Naive thymus-derived CD4-positive, alpha-beta T cell (primary cell): Measurements from ENCODE around the gene SMCO4. TPM values are rescaled to one million over a fixed set of nuclear protein-coding genes. Genes with fewer than 3 reads are reported as not detected.

Experiments
- ATAC-seq: fragments of 150-1000 bp; cut with Tn5 transposase; 2 replicates; pipeline ENCODE4 v1.10.0; 2021; ENCODE audit warnings: mild to moderate bottlenecking, moderate library complexity
- CTCF ChIA-PET: fragments of 350-600 bp; sonication (Branson Sonifier 250); formaldehyde crosslinking; loops from one replicate; lab custom pipeline; 2021; ENCODE audit warnings: antibody characterized with exemption; lab: Charles Lee
- POLR2A ChIA-PET: fragments of 350-600 bp; sonication (Branson Sonifier 250); formaldehyde crosslinking; loops from one replicate; lab custom pipeline; 2021; ENCODE audit warnings: antibody characterized with exemption, inconsistent platforms; lab: Charles Lee
- DNase-seq, 9 donors: peaks; one replicate each; pipeline versions ENCODE4 v3.0.0 to v3.0.0-alpha.2; 2020 to 2022; ENCODE audit warnings: mixed read lengths in 1 of 9
- H3K27ac ChIP-seq: one replicate; pipeline ENCODE4 v1.7.0; 2013; ENCODE audit warnings: mild to moderate bottlenecking, low read depth, low read length, moderate library complexity
- H3K27me3 ChIP-seq, 2 donors: one replicate each; pipeline ENCODE4 v1.7.0; 2013; ENCODE audit warnings: low read length in 2 of 2, mild to moderate bottlenecking in 2 of 2, moderate library complexity in 2 of 2; ENCODE audit not compliant: control insufficient read depth in 2 of 2, insufficient read depth in 2 of 2
- H3K36me3 ChIP-seq, 3 experiments: 1 replicate in 2 of 3; 2 replicates in 1 of 3; pipeline ENCODE4 v1.7.0; 2013; ENCODE audit warnings: low read length in 3 of 3, mild to moderate bottlenecking in 3 of 3, moderate library complexity in 1 of 3; ENCODE audit not compliant: insufficient read depth in 3 of 3, control insufficient read depth in 2 of 3
- H3K4me1 ChIP-seq, 2 donors: one replicate each; pipeline ENCODE4 v1.7.0; 2013; ENCODE audit warnings: low read length in 2 of 2, mild to moderate bottlenecking in 2 of 2, moderate library complexity in 1 of 2; ENCODE audit not compliant: control insufficient read depth in 2 of 2, insufficient read depth in 2 of 2
- H3K4me3 ChIP-seq: 2 replicates; pipeline ENCODE4 v1.7.0; 2013; ENCODE audit warnings: mild to moderate bottlenecking, low read length
- H3K9me3 ChIP-seq, 3 experiments: 1 replicate in 2 of 3; 2 replicates in 1 of 3; pipeline ENCODE4 v1.7.0; 2013; ENCODE audit warnings: low read length in 3 of 3; ENCODE audit not compliant: control insufficient read depth in 2 of 3
- H3K27ac Mint-ChIP-seq, 9 donors: one replicate each; pipeline ENCODE4 v1.8.0; 2020 to 2022; ENCODE audit warnings: mixed read lengths in 9 of 9, mild to moderate bottlenecking in 8 of 9, moderate library complexity in 5 of 9, inconsistent platforms in 2 of 9
- H3K27me3 Mint-ChIP-seq, 5 donors: one replicate each; pipeline ENCODE4 v1.8.0; 2021 to 2022; ENCODE audit warnings: mixed read lengths in 5 of 5, mild to moderate bottlenecking in 1 of 5
- H3K36me3 Mint-ChIP-seq, 5 donors: one replicate each; pipeline ENCODE4 v1.8.0; 2020 to 2022; ENCODE audit warnings: mixed read lengths in 5 of 5, mild to moderate bottlenecking in 3 of 5, inconsistent platforms in 1 of 5
- H3K4me1 Mint-ChIP-seq, 7 donors: one replicate each; pipeline ENCODE4 v1.8.0; 2020 to 2022; ENCODE audit warnings: mixed read lengths in 7 of 7, mild to moderate bottlenecking in 3 of 7, inconsistent platforms in 1 of 7
- H3K4me3 Mint-ChIP-seq, 10 donors: one replicate each; pipeline ENCODE4 v1.8.0; 2020 to 2022; ENCODE audit warnings: mild to moderate bottlenecking in 10 of 10, mixed read lengths in 10 of 10, moderate library complexity in 6 of 10, inconsistent platforms in 2 of 10
- H3K9me3 Mint-ChIP-seq, 11 donors: one replicate each; pipeline ENCODE4 v1.8.0; 2020 to 2022; ENCODE audit warnings: mixed read lengths in 11 of 11, mild to moderate bottlenecking in 4 of 11, inconsistent platforms in 1 of 11, moderate library complexity in 1 of 11
- intact Hi-C, 2 donors: fragments of 100-400 bp; cut with micrococcal nuclease; formaldehyde crosslinking; loops; one replicate each; pipeline ENCODE4 v1.15.1; 2023
- polyA plus RNA-seq, 2 donors: library from polyadenylated mRNA; unstranded; fragments of 300-500 nt; fragmentation: Illumina TruSeq; gene quantifications; one replicate each; pipeline ENCODE4 v1.2.3, GENCODE V29; 2021
- total RNA-seq, 6 experiments: library from RNA in 5 of 6; stranded (reverse) in 5 of 6; gene quantifications; 1 replicate in 5 of 6; 2 replicates in 1 of 6; pipeline ENCODE4 v1.2.3 and lab custom pipeline; 2021 to 2026

SMCO4 gene
- total and polyA plus RNA-seq, 7 experiments from 2014 or later = 0.97 to 34.7 (median 3.9) TPM

- ChIA-PET CTCF (no interaction called here), POLR2A (no interaction called here)
- no peaks in the 10 kb centered on the region for H3K9me3 ChIP-seq
- no peak for ATAC-seq
- peaks cover 4 to 29% (median 15%) of the 10 kb centered on the region in 5 donors for H3K27me3 Mint-ChIP-seq
- peaks cover 6 to 17% (median 14%) of the 10 kb centered on the region in 7 donors for H3K4me1 Mint-ChIP-seq
- H3K9me3 Mint-ChIP-seq = peaks cover 0 to 2% (median 0%) of the 10 kb centered on the region in 11 donors
- H3K27me3 ChIP-seq = no peaks in the 10 kb centered on the region
- no peak for DNase-seq
- H3K4me3 Mint-ChIP-seq = no peak overlapping the region
- no peak overlapping the region for H3K4me3 ChIP-seq
- no peaks in the 10 kb centered on the region for H3K4me1 ChIP-seq
- intact Hi-C loops = loop anchor here in 1 of 2 donors (10.0 kb wide), 1 partner anchor 163 kb away; no protein-coding TSS in a partner anchor
- no peak overlapping the region for H3K27ac Mint-ChIP-seq
- no peak overlapping the region for H3K27ac ChIP-seq
- no peaks in the 10 kb centered on the region for H3K36me3 Mint-ChIP-seq
- no peaks in the 10 kb centered on the region for H3K36me3 ChIP-seq
Observed at GRCh38 chr11:93547773-93548172, 4.6 kb upstream of the SMCO4 start.

DNA sequence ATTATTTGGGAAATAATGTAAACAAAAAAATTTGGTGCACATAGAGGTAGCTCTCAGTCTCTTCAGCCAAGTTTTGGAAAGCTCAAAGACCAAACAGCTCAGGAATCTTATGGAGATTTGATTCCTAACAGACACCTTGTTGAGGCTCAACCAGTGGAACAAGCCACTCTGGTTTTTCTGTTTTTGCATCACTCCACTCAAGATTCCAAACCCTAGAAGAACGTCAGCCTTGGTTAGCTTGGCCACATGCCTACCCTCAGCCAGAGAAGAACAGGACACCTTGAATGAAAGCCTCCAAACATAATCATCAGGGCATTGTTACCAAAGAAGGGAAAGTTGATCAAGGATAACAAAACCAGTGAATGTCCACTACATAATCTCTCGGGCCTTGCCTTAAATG is 3.8 kb upstream of the SMCO4 start:
- H3K27me3 ChIP-seq = no peaks in the 10 kb centered on the region
- ATAC-seq (no peak), DNase-seq (no peak)
- no peaks in the 10 kb centered on the region for H3K36me3 Mint-ChIP-seq
- ChIA-PET POLR2A (no interaction called here), CTCF (interaction anchor here (0.8 kb wide), 1 partner anchor 318 kb away, joined by 3 read pairs; no protein-coding TSS in a partner anchor)
- H3K9me3 ChIP-seq = no peaks in the 10 kb centered on the region
- H3K4me1 ChIP-seq = no peaks in the 10 kb centered on the region
- no peak overlapping the region for H3K4me3 ChIP-seq
- no peaks in the 10 kb centered on the region for H3K36me3 ChIP-seq
- no peak overlapping the region for H3K27ac ChIP-seq
- intact Hi-C loops = loop anchor here in 1 of 2 donors (10.0 kb wide), 1 partner anchor 162 kb away; no protein-coding TSS in a partner anchor
- H3K4me3 Mint-ChIP-seq = no peak overlapping the region
- peaks cover 4 to 29% (median 15%) of the 10 kb centered on the region in 5 donors for H3K27me3 Mint-ChIP-seq
- peaks cover 0 to 2% (median 0%) of the 10 kb centered on the region in 11 donors for H3K9me3 Mint-ChIP-seq
- H3K4me1 Mint-ChIP-seq = peaks cover 6 to 21% (median 16%) of the 10 kb centered on the region in 7 donors
- H3K27ac Mint-ChIP-seq = no peak overlapping the region

- peak overlapping the region in 1 of 9 donors; percentile 32 for H3K27ac Mint-ChIP-seq
- peaks cover 0 to 21% (median 5%) of the 10 kb centered on the region in 5 donors for H3K27me3 Mint-ChIP-seq
Observed at GRCh38 chr11:93545566-93545965, 2.4 kb upstream of the SMCO4 start.

GRCh38 chr11:93542811-93543229 is 371 bp downstream of the SMCO4 start:
- H3K27ac ChIP-seq = peak overlapping the region; percentile 33
- CTCF ChIA-PET = no interaction called here
- DNase-seq (peak in 2 of 9 donors; percentile 1 to 10), ATAC-seq (peak; percentile 48)
- intact Hi-C loops = loop anchor here (1.0 to 10.0 kb wide), 15 partner anchors 17 to 1524 kb away; partner anchors contain the start of genes C11orf54 (in 2 of the 2), MED17 (in 2 of the 2), TAF1D (in 2 of the 2) and ANKRD49 (in 1 of the 2)
- Mint-ChIP-seq H3K27me3 (peaks cover 0 to 15% (median 4%) of the 10 kb centered on the region in 5 donors), H3K36me3 (no peaks in the 10 kb centered on the region), H3K4me3 (peak overlapping the region; percentile 64 to 92 (median 86)), H3K4me1 (peaks cover 6 to 42% (median 21%) of the 10 kb centered on the region in 7 donors), H3K9me3 (no peaks in the 10 kb centered on the region), H3K27ac (peak overlapping the region in 2 of 9 donors; percentile 80 to 83)
- peak overlapping the region; percentile 48 for H3K4me3 ChIP-seq
- no peaks in the 10 kb centered on the region for H3K27me3 ChIP-seq
- no peaks in the 10 kb centered on the region for H3K4me1 ChIP-seq
- H3K36me3 ChIP-seq = no peaks in the 10 kb centered on the region
- H3K9me3 ChIP-seq = no peaks in the 10 kb centered on the region
- POLR2A ChIA-PET = interaction anchor here (0.6 kb wide), 1 partner anchor 199 kb away, joined by 3 read pairs; the partner anchor contains the start of genes C11orf54 and TAF1D

More at GRCh38 chr11:93545566-93545965, 2.4 kb upstream of the SMCO4 start:
- CTCF ChIA-PET = no interaction called here
- Mint-ChIP-seq H3K36me3 (no peaks in the 10 kb centered on the region), H3K4me1 (peaks cover 6 to 32% (median 19%) of the 10 kb centered on the region in 7 donors), H3K9me3 (peaks cover 0 to 2% (median 0%) of the 10 kb centered on the region in 11 donors), H3K4me3 (no peak overlapping the region)
- Histone ChIP-seq H3K36me3 (no peaks in the 10 kb centered on the region), H3K9me3 (no peaks in the 10 kb centered on the region), H3K4me1 (no peaks in the 10 kb centered on the region), H3K27me3 (no peaks in the 10 kb centered on the region), H3K4me3 (no peak overlapping the region), H3K27ac (no peak overlapping the region)
- intact Hi-C loops = loop anchor here in 1 of 2 donors (10.0 kb wide), 1 partner anchor 161 kb away; no protein-coding TSS in a partner anchor
- POLR2A ChIA-PET = no interaction called here
- ATAC-seq = no peak
- DNase-seq = no peak

- intact Hi-C loops = loop anchor here (1.0 to 10.0 kb wide), 12 partner anchors 16 to 1525 kb away; partner anchors contain the start of genes C11orf54 (in 2 of the 2), TAF1D (in 2 of the 2), ANKRD49 (in 1 of the 2) and MED17 (in 1 of the 2)
- Mint-ChIP-seq H3K27ac (peak overlapping the region in 5 of 9 donors; percentile 9 to 83 (median 63)), H3K4me1 (peaks cover 6 to 48% (median 21%) of the 10 kb centered on the region in 7 donors), H3K36me3 (no peaks in the 10 kb centered on the region), H3K4me3 (peak overlapping the region; percentile 64 to 92 (median 86)), H3K9me3 (no peaks in the 10 kb centered on the region), H3K27me3 (peaks cover 0 to 9% (median 0%) of the 10 kb centered on the region in 5 donors)
- no peaks in the 10 kb centered on the region for H3K36me3 ChIP-seq
- no peaks in the 10 kb centered on the region for H3K4me1 ChIP-seq
- no peaks in the 10 kb centered on the region for H3K27me3 ChIP-seq
- peak overlapping the region; percentile 48 for H3K4me3 ChIP-seq
- H3K9me3 ChIP-seq = no peaks in the 10 kb centered on the region
- DNase-seq (peak in 8 of 9 donors; percentile 15 to 51 (median 30)), ATAC-seq (peak; percentile 69)
- H3K27ac ChIP-seq = peak overlapping the region; percentile 33
- CTCF ChIA-PET = interaction anchor here (1.3 kb wide), 1 partner anchor 13 kb away, joined by 4 read pairs; no protein-coding TSS in a partner anchor
- POLR2A ChIA-PET = interaction anchor here (0.6 to 1.2 kb wide), 3 partner anchors 8 to 200 kb away, joined by 3 read pairs; partner anchors contain the start of genes C11orf54 and TAF1D
Observed at GRCh38 chr11:93541884-93542810, 1.0 kb downstream of the SMCO4 start.
